SK-N-SH treated with all-trans-retinoic acid at 6 μM for 48 hours (cell line): ENCODE results near the gene RPS8.
"Not testable (repeated sequence)": the region's sequence is repeated elsewhere in the genome, so short reads cannot be mapped to it uniquely, and the experiment has no call there.

Source experiments
- ATAC-seq: fragments of 200-7000 bp; cut with Tn5 transposase; 3 replicates; pipeline ENCODE4 v1.9.1; 2020; ENCODE audit warnings: mild to moderate bottlenecking, moderate library complexity
- ARNTL ChIP-seq: fragments of 450-650 bp; formaldehyde crosslinking; IDR thresholded peaks from 2 replicates; pipeline ENCODE4 v1.5.0; 2020; ENCODE audit warnings: low read depth, mild to moderate bottlenecking, moderate library complexity, borderline replicate concordance
- ESRRG ChIP-seq: fragments of 250-450 bp; sonication (Bioruptor Pico); IDR thresholded peaks from 2 replicates; pipeline ENCODE4 v1.6.1; 2021; ENCODE audit warnings: mild to moderate bottlenecking
- GLIS3 ChIP-seq: fragments of 250-450 bp; sonication (Bioruptor Pico); IDR thresholded peaks from 2 replicates; pipeline ENCODE4 v1.5.0; 2020; ENCODE audit warnings: mild to moderate bottlenecking, moderate library complexity
- ISL1 ChIP-seq: fragments of 250-450 bp; sonication (Bioruptor Pico); IDR thresholded peaks from 2 replicates; pipeline ENCODE4 v2.1.2; 2022; ENCODE audit warnings: mild to moderate bottlenecking, moderate library complexity
- OSR1 ChIP-seq: fragments of 250-450 bp; sonication (Bioruptor Pico); IDR thresholded peaks from 2 replicates; pipeline ENCODE4 v1.8.0; 2022; ENCODE audit warnings: moderate library complexity, mild to moderate bottlenecking, inconsistent platforms
- POU6F1 ChIP-seq: fragments of 250-450 bp; sonication (Bioruptor Pico); IDR thresholded peaks from 2 replicates; pipeline ENCODE4 v1.8.0; 2021; ENCODE audit warnings: low read depth, mild to moderate bottlenecking, moderate library complexity, borderline replicate concordance
- PPARA ChIP-seq: fragments of 250-450 bp; sonication (Bioruptor Pico); IDR thresholded peaks from 2 replicates; pipeline ENCODE4 v1.5.0; 2020; ENCODE audit warnings: mild to moderate bottlenecking, borderline replicate concordance
- RARB ChIP-seq: fragments of 250-450 bp; sonication (Bioruptor Pico); IDR thresholded peaks from 2 replicates; pipeline ENCODE4 v1.8.0; 2021; ENCODE audit warnings: mild to moderate bottlenecking, moderate library complexity
- SNAI2 ChIP-seq: fragments of 250-450 bp; sonication (Bioruptor Pico); IDR thresholded peaks from 2 replicates; pipeline ENCODE4 v1.5.0; 2020; ENCODE audit warnings: mild to moderate bottlenecking, moderate library complexity
- TOX ChIP-seq: fragments of 250-450 bp; sonication (Bioruptor Pico); IDR thresholded peaks from 2 replicates; pipeline ENCODE4 v1.8.0; 2021; ENCODE audit warnings: mild to moderate bottlenecking, moderate library complexity, borderline replicate concordance
- TSHZ2 ChIP-seq: fragments of 250-450 bp; sonication (Bioruptor Pico); IDR thresholded peaks from 2 replicates; pipeline ENCODE4 v1.5.0; 2020; ENCODE audit warnings: mild to moderate bottlenecking, moderate library complexity
- ZFP3 ChIP-seq: fragments of 250-450 bp; sonication (Bioruptor Pico); IDR thresholded peaks from 2 replicates; pipeline ENCODE4 v1.5.0; 2020; ENCODE audit warnings: mild to moderate bottlenecking, moderate library complexity
- ZFP30 ChIP-seq: fragments of 450-650 bp; formaldehyde crosslinking; IDR thresholded peaks from 2 replicates; pipeline ENCODE4 v1.5.0; 2022; ENCODE audit warnings: mild to moderate bottlenecking, moderate library complexity
- ZNF565 ChIP-seq: fragments of 450-650 bp; formaldehyde crosslinking; conservative IDR thresholded peaks from 2 replicates; pipeline ENCODE4 v1.5.0; 2020; ENCODE audit warnings: low read depth, mild to moderate bottlenecking, moderate library complexity
- ZNF70 ChIP-seq: fragments of 450-650 bp; formaldehyde crosslinking; IDR thresholded peaks from 2 replicates; pipeline ENCODE4 v1.5.0; 2020; ENCODE audit warnings: mild to moderate bottlenecking, moderate library complexity
- TF ChIP-seq, protein P1 (sequence below): fragments of 250-450 bp; sonication (Bioruptor Pico); IDR thresholded peaks from 2 replicates; pipeline ENCODE4 v1.5.1; 2020; ENCODE audit warnings: low read depth, mild to moderate bottlenecking, moderate library complexity

Gene RPS8

GRCh38 chr1:44735992-44736391 lies 39.3 kb upstream of the RPS8 start (continued):
- TF ChIP-seq POU6F1 (CRISPR knock-in tag) (no peak), PPARA (no peak), ZFP3 (CRISPR knock-in tag) (no peak), SNAI2 (no peak), RARB (CRISPR knock-in tag) (no peak), ZNF70 (no peak)

DNA sequence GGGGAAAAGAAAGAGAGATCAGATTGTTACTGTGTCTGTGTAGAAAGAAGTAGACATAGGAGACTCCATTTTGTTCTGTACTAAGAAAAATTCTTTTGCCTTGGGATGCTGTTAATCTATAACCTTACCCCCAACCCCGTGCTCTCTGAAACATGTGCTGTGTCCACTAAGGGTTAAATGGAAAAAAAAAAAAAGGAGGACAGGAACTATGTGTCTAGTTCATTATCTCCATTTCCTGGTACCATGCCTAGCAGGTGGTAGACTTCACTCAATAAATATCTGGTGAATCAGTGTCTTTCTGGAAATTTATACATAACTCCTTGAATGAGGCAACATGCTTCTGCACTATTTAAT lies 36.4 kb upstream of the RPS8 start:
- not testable (repeated sequence) for ATAC-seq

DNA sequence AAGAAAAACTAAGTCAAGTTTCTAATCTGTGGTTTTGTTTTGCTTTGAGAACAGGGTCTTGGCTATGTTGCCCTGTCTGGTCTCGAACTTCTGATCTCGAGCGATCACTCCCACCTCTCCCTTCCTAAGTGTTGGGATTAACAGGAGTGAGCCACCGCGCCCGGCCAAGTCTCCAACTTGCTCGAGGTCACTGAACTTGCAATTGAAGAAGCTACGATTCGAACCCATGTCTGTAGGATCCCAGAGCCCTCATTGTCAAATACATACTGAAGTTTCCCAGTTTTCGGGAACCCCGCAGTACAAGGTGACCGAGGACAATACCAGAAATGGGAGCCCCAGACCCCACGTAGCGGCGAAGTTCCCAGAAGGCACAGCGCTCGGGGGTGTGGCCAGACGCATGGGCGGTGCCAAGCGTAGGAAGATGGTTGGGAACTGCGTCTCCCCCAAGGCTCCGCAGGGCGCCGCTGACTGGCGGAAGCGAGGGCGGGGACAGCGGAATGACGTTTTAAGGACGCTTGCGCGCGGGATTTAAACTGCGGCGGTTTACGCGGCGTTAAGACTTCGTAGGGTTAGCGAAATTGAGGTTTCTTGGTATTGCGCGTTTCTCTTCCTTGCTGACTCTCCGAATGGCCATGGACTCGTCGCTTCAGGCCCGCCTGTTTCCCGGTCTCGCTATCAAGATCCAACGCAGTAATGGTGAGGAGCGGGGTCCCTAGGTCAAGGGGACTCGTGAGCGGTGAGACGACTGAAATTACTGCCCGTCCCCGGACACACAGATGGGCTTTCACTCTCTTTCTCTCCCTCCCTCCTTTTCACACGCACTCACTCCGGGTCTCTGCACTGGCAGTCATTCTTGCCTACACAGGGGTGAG lies 35.8 kb upstream of the RPS8 start, which contains the start of gene KIF2C:
Gene KIF2C (plus strand): TSS at position 531 of the 872 bp plus-strand sequence. CDS start 96 bp downstream, at position 627.
- peak; percentile 41; the same call in 1 of the 2 replicates for TF ChIP-seq SNAI2
- no peak for TF ChIP-seq ZNF565 (CRISPR knock-in tag)
- no peak for TF ChIP-seq ZFP3 (CRISPR knock-in tag)
- no peak for TF ChIP-seq TSHZ2 (CRISPR knock-in tag)
- peak; percentile 99 for ATAC-seq

DNA sequence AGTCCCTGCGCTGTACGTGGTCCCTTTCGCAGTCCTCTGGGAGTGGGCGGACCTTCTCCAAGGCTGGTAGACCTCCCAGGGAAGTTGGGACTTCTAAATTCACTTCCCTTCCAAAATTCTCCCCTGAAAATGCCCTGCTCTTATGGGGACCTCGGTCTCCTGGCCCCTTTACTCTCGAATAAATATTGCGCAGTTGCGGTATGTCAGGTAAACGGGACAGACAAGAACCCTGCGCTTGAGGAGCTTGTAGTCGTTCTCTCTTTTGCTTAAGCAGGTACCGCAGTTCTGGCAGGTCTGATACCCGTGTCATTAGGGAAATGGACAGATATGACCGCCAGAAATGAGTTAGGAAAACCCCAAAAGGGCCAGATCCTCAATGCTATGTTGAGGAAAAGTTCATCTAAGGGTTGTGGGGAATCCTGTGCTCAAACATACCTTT lies 35.1 kb upstream of the RPS8 start:
- no peak for TF ChIP-seq ESRRG
- TF ChIP-seq ZFP30 (CRISPR knock-in tag) = no peak
- TF ChIP-seq, protein P1, sequence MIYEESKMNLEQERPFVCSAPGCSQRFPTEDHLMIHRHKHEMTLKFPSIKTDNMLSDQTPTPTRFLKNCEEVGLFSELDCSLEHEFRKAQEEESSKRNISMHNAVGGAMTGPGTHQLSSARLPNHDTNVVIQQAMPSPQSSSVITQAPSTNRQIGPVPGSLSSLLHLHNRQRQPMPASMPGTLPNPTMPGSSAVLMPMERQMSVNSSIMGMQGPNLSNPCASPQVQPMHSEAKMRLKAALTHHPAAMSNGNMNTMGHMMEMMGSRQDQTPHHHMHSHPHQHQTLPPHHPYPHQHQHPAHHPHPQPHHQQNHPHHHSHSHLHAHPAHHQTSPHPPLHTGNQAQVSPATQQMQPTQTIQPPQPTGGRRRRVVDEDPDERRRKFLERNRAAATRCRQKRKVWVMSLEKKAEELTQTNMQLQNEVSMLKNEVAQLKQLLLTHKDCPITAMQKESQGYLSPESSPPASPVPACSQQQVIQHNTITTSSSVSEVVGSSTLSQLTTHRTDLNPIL (CRISPR knock-in tag) = no peak
- TF ChIP-seq ARNTL (CRISPR knock-in tag) = no peak
- TF ChIP-seq ZNF565 (CRISPR knock-in tag) = no peak
- TF ChIP-seq GLIS3 (CRISPR knock-in tag) = no peak
- no peak for TF ChIP-seq TOX
- no peak for TF ChIP-seq PPARA
- ATAC-seq = peak; percentile 61

DNA sequence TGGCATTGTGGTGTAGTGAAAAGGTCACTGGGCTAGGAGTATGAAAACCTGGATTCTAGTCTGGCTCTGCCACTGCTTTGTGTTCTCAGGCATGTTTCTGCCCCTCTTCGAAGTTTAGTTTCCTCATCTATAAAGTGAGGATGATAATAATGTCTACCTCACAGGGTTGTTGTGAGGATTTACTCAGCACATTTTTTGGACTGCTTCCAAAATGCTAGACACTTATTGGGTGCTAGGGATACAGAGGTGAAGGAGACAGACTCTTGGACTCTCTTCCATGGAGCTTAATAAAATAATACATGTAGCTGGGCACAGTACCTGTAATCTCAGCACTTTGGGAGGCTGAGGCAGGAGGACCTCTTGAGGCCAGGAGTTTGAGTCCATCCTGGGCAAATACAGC lies 32.1 kb upstream of the RPS8 start:
- TF ChIP-seq PPARA = no peak
- no peak for ATAC-seq

DNA sequence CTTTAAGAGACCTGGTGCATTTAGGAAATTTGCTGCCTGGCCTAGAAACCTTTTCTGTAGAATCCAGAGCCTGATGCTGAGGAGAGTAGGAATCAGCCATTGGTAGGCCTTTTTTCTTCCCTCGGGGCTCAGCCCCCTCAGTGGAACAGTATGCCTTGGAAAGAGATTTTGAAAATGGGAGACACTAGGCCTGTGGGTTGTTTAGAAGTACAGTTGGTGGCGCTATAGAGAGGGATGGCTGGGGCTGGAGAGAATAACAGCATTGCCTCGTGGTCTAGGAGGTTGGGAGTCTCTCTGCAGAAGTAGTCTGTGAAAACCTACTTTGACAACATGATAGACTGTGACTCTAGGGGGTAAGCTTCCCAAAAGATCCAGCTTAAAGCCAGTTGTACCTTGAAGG lies 27.5 kb upstream of the RPS8 start:
- ATAC-seq = peak; percentile 42; the same call in 2 of the 3 replicates
- TF ChIP-seq ISL1 (no peak), SNAI2 (no peak), ARNTL (CRISPR knock-in tag) (no peak), POU6F1 (CRISPR knock-in tag) (no peak), OSR1 (CRISPR knock-in tag) (no peak)
